ENCODE results near the gene CYP1A1. TPM values are rescaled to one million over a fixed set of nuclear protein-coding genes. Genes with fewer than 3 reads are reported as not detected.

The CYP1A1 gene
- total and polyA plus RNA-seq, 9 of the 15 experiments (the other 6 are each of a cell fraction or from before 2014, with no cell fraction given): 0.04 to 0.13 (median 0.05) TPM; not detected in 5

GRCh38 chr15:74692327-74692726 lies 33.0 kb downstream of the CYP1A1 start:
- CTCF ChIA-PET (ENCODE audit: low intra/inter-chr PET ratio): no interaction called here
- TF ChIP-seq RBM39 (optimal IDR thresholded peaks at IDR 0.05; ENCODE audit: low read depth, low read length) (no peak), ZNF77 (CRISPR knock-in tag; IDR thresholded peaks at IDR 0.05) (no peak), RBM17 (IDR thresholded peaks at IDR 0.05; ENCODE audit: borderline replicate concordance, low read depth, low read length) (no peak), NFATC3 (IDR thresholded peaks at IDR 0.05) (no peak), TAF7 (tag; IDR thresholded peaks at IDR 0.05) (no peak), FOXA1 (IDR thresholded peaks at IDR 0.05; ENCODE audit: borderline replicate concordance) (no peak), GABPA (tag; conservative IDR thresholded peaks at IDR 0.05; ENCODE audit: low read depth) (no peak), ETS2 (tag; IDR thresholded peaks at IDR 0.05; ENCODE audit: borderline replicate concordance, poor library complexity, severe bottlenecking) (no peak), HBP1 (CRISPR knock-in tag; IDR thresholded peaks at IDR 0.05) (no peak), KDM4B (IDR thresholded peaks at IDR 0.05; ENCODE audit: borderline replicate concordance in 2 of 2, low read depth in 1 of 2) (no peak), ZNF324 (CRISPR knock-in tag; IDR thresholded peaks at IDR 0.05) (no peak), ZBTB5 (IDR thresholded peaks at IDR 0.05) (no peak), RERE (CRISPR knock-in tag; IDR thresholded peaks at IDR 0.05; ENCODE audit: borderline replicate concordance) (no peak), E2F3 (CRISPR knock-in tag; IDR thresholded peaks at IDR 0.05) (no peak)

More at GRCh38 chr15:74692327-74692726, 33.0 kb downstream of the CYP1A1 start:
- BruUV-seq (replicated peaks): no TSS peak
- no peaks in the 10 kb centered on the region for H4K20me1 ChIP-seq (replicated peaks; ENCODE audit: control insufficient read depth, insufficient read depth, low read length)
- H3K9me3 ChIP-seq (replicated peaks; ENCODE audit: control insufficient read depth, insufficient read depth, low read depth, low read length): no peaks in the 10 kb centered on the region
- in situ Hi-C loops (cut with MboI) (no loop called here), intact Hi-C loops (cut with micrococcal nuclease) (no loop called here)
- POLR2A ChIA-PET: no interaction called here
- no peaks in the 10 kb centered on the region; the same call in 2 of the 3 replicates for H3K36me3 ChIP-seq (ENCODE audit: control insufficient read depth, insufficient read depth, low read length)
- 75% methylated on average over 1 of the region's 1 CpG for WGBS (ENCODE audit: insufficient coverage, low coverage, missing lambda C conversion rate)
- no peaks in the 10 kb centered on the region for H3K9me1 ChIP-seq (ENCODE audit: control insufficient read depth, insufficient read depth, low read length)
- FAIRE-seq: no peak
- no peak overlapping the region for H3K9ac ChIP-seq (ENCODE audit: insufficient read depth in 1 of 2, low read depth in 2 of 2, low read length in 2 of 2)
- no peak for ATAC-seq
- peaks cover 54% of the 10 kb centered on the region for H3K79me2 ChIP-seq (ENCODE audit: control insufficient read depth, insufficient read depth, low read length)
- no peak overlapping the region for H2AFZ ChIP-seq (ENCODE audit: low read depth, low read length)
- H3K27ac ChIP-seq (ENCODE audit: extremely low read depth, low read depth, low read length): no peak overlapping the region
- no peak for DNase-seq (ENCODE audit: extremely low read depth in 1 of 4, low spot score in 3 of 4)
- no peak overlapping the region for H3K4me2 ChIP-seq (ENCODE audit: insufficient read depth, low read length)
- H3K27me3 ChIP-seq (ENCODE audit: control insufficient read depth in 2 of 2, insufficient read depth in 2 of 2, low read length in 2 of 2): no peaks in the 10 kb centered on the region
- H3K4me3 ChIP-seq: no peak overlapping the region
- H3K4me1 ChIP-seq (replicated peaks in 1 of 2; ENCODE audit: control insufficient read depth in 2 of 2, insufficient read depth in 2 of 2, low read length in 2 of 2): peaks cover 0 to 5% of the 10 kb centered on the region in 2 experiments; a peak in 2 of 5 replicates
